ENCODE results near the gene MECR. TPM values are rescaled to one million over a fixed set of nuclear protein-coding genes. Genes with fewer than 3 reads are reported as not detected.

Gene MECR
- total RNA-seq, 2 donors from 2014 or later: 7.6 to 8.0 TPM

- H3K27me3 Mint-ChIP-seq: no peaks in the 10 kb centered on the region
- no peak overlapping the region for H3K27ac Mint-ChIP-seq
- no peaks in the 10 kb centered on the region for H3K4me1 Mint-ChIP-seq
- ATAC-seq (no peak), DNase-seq (no peak)
- H3K36me3 Mint-ChIP-seq (ENCODE audit: low read depth): peaks cover 5% of the 10 kb centered on the region
- no peaks in the 10 kb centered on the region for H3K9me3 ChIP-seq (ENCODE audit: control insufficient read depth, low read length, poor library complexity, severe bottlenecking)
- H3K4me3 Mint-ChIP-seq: no peak overlapping the region
Observed at GRCh38 chr1:29200906-29201594, 29.7 kb downstream of the MECR start.

GRCh38 chr1:29197993-29198392 lies 32.7 kb downstream of the MECR start:
- ATAC-seq (no peak), DNase-seq (no peak)
- no peaks in the 10 kb centered on the region for H3K4me1 Mint-ChIP-seq
- no peaks in the 10 kb centered on the region for H3K27me3 Mint-ChIP-seq
- H3K4me3 Mint-ChIP-seq: no peak overlapping the region
- peaks cover 4% of the 10 kb centered on the region for H3K36me3 Mint-ChIP-seq (ENCODE audit: low read depth)
- H3K9me3 ChIP-seq (ENCODE audit: control insufficient read depth, low read length, poor library complexity, severe bottlenecking): no peaks in the 10 kb centered on the region
- H3K27ac Mint-ChIP-seq: no peak overlapping the region

- peak; percentile 85 for ATAC-seq
- no peak for DNase-seq
- no peaks in the 10 kb centered on the region for H3K9me3 ChIP-seq (ENCODE audit: control insufficient read depth, low read length, poor library complexity, severe bottlenecking)
Observed at GRCh38 chr1:29197590-29197924, 33.2 kb downstream of the MECR start.

GRCh38 chr1:29196863-29197589 lies 33.7 kb downstream of the MECR start:
- no peaks in the 10 kb centered on the region for H3K9me3 ChIP-seq (ENCODE audit: control insufficient read depth, low read length, poor library complexity, severe bottlenecking)
- ATAC-seq: no peak
- no peaks in the 10 kb centered on the region for H3K27me3 Mint-ChIP-seq
- no peaks in the 10 kb centered on the region for H3K4me1 Mint-ChIP-seq
- H3K4me3 Mint-ChIP-seq: no peak overlapping the region
- peaks cover 4% of the 10 kb centered on the region for H3K36me3 Mint-ChIP-seq (ENCODE audit: low read depth)
- no peak for DNase-seq
- no peak overlapping the region for H3K27ac Mint-ChIP-seq

More at GRCh38 chr1:29197590-29197924, 33.2 kb downstream of the MECR start:
- no peak overlapping the region for H3K4me3 Mint-ChIP-seq
- peaks cover 4% of the 10 kb centered on the region for H3K36me3 Mint-ChIP-seq (ENCODE audit: low read depth)
- H3K27ac Mint-ChIP-seq: no peak overlapping the region
- no peaks in the 10 kb centered on the region for H3K4me1 Mint-ChIP-seq
- H3K27me3 Mint-ChIP-seq: no peaks in the 10 kb centered on the region

- Mint-ChIP-seq H3K4me3 (no peak overlapping the region), H3K36me3 (ENCODE audit: low read depth) (peaks cover 2% of the 10 kb centered on the region), H3K27me3 (no peaks in the 10 kb centered on the region), H3K27ac (no peak overlapping the region), H3K4me1 (no peaks in the 10 kb centered on the region)
- no peaks in the 10 kb centered on the region for H3K9me3 ChIP-seq (ENCODE audit: control insufficient read depth, low read length, poor library complexity, severe bottlenecking)
- ATAC-seq (no peak), DNase-seq (no peak)
Observed at GRCh38 chr1:29195881-29196291, 34.8 kb downstream of the MECR start.

- peak overlapping the region; percentile 59 for H3K27ac Mint-ChIP-seq
- no peaks in the 10 kb centered on the region for H3K4me1 Mint-ChIP-seq
- H3K27me3 Mint-ChIP-seq: no peaks in the 10 kb centered on the region
- no peak overlapping the region for H3K4me3 Mint-ChIP-seq
- DNase-seq (no peak), ATAC-seq (no peak)
- H3K9me3 ChIP-seq (ENCODE audit: control insufficient read depth, low read length, poor library complexity, severe bottlenecking): no peaks in the 10 kb centered on the region
- H3K36me3 Mint-ChIP-seq (ENCODE audit: low read depth): peaks cover 2% of the 10 kb centered on the region
Observed at GRCh38 chr1:29193879-29194455, 36.8 kb downstream of the MECR start.

- peaks cover 6% of the 10 kb centered on the region for H3K36me3 Mint-ChIP-seq (ENCODE audit: low read depth)
- no peak for ATAC-seq
- no peaks in the 10 kb centered on the region for H3K9me3 ChIP-seq (ENCODE audit: control insufficient read depth, low read length, poor library complexity, severe bottlenecking)
- H3K27ac Mint-ChIP-seq: no peak overlapping the region
- no peak for DNase-seq
- H3K4me1 Mint-ChIP-seq: peaks cover 2% of the 10 kb centered on the region
- H3K27me3 Mint-ChIP-seq: no peaks in the 10 kb centered on the region
- H3K4me3 Mint-ChIP-seq: no peak overlapping the region
Observed at GRCh38 chr1:29190718-29191117, 40.0 kb downstream of the MECR start.

GRCh38 chr1:29186707-29187106 lies 44.0 kb downstream of the MECR start:
- DNase-seq (no peak), ATAC-seq (no peak)
- Mint-ChIP-seq H3K4me3 (no peak overlapping the region), H3K4me1 (peaks cover 5% of the 10 kb centered on the region), H3K36me3 (ENCODE audit: low read depth) (peaks cover 4% of the 10 kb centered on the region), H3K27me3 (no peaks in the 10 kb centered on the region), H3K27ac (no peak overlapping the region)
- H3K9me3 ChIP-seq (ENCODE audit: control insufficient read depth, low read length, poor library complexity, severe bottlenecking): no peaks in the 10 kb centered on the region

GRCh38 chr1:29186252-29186651 lies 44.5 kb downstream of the MECR start:
- DNase-seq: no peak
- no peak for ATAC-seq
- H3K27me3 Mint-ChIP-seq: no peaks in the 10 kb centered on the region
- peaks cover 4% of the 10 kb centered on the region for H3K36me3 Mint-ChIP-seq (ENCODE audit: low read depth)
- H3K27ac Mint-ChIP-seq: no peak overlapping the region
- H3K4me1 Mint-ChIP-seq: peaks cover 5% of the 10 kb centered on the region
- no peak overlapping the region for H3K4me3 Mint-ChIP-seq
- no peaks in the 10 kb centered on the region for H3K9me3 ChIP-seq (ENCODE audit: control insufficient read depth, low read length, poor library complexity, severe bottlenecking)

- no peak for DNase-seq
- Mint-ChIP-seq H3K4me1 (peaks cover 24% of the 10 kb centered on the region), H3K27ac (no peak overlapping the region), H3K36me3 (ENCODE audit: low read depth) (peaks cover 5% of the 10 kb centered on the region), H3K4me3 (peak overlapping the region; percentile 49), H3K27me3 (no peaks in the 10 kb centered on the region)
- no peaks in the 10 kb centered on the region for H3K9me3 ChIP-seq (ENCODE audit: control insufficient read depth, low read length, poor library complexity, severe bottlenecking)
- ATAC-seq: no peak
Observed at GRCh38 chr1:29183287-29183686, 47.4 kb downstream of the MECR start.

- Mint-ChIP-seq H3K27me3 (no peaks in the 10 kb centered on the region), H3K36me3 (ENCODE audit: low read depth) (peaks cover 5% of the 10 kb centered on the region), H3K4me3 (peak within 1 kb of the TSS; percentile 90), H3K4me1 (peaks cover 34% of the 10 kb centered on the region), H3K27ac (peak within 1 kb of the TSS; percentile 90)
- peak; percentile 99 for DNase-seq
- H3K9me3 ChIP-seq (ENCODE audit: control insufficient read depth, low read length, poor library complexity, severe bottlenecking): no peaks in the 10 kb centered on the region
- peak; percentile 92 for ATAC-seq
Observed at GRCh38 chr1:29181413-29182225, 49.1 kb downstream of the MECR start, which contains the start of gene SRSF4. TSS of gene SRSF4 (minus strand) at chr1:29181900. CDS start at chr1:29181752, 148 bp downstream.

- peaks cover 38% of the 10 kb centered on the region for H3K4me1 Mint-ChIP-seq
- peak in 1 of 3 donors; percentile 13 for DNase-seq
Observed at GRCh38 chr1:29180497-29181412, 50.0 kb downstream of the MECR start.

More at GRCh38 chr1:29180497-29181412, 50.0 kb downstream of the MECR start:
- no peaks in the 10 kb centered on the region for H3K27me3 Mint-ChIP-seq
- no peaks in the 10 kb centered on the region for H3K9me3 ChIP-seq (ENCODE audit: control insufficient read depth, low read length, poor library complexity, severe bottlenecking)
- ATAC-seq: no peak
- H3K36me3 Mint-ChIP-seq (ENCODE audit: low read depth): peaks cover 2% of the 10 kb centered on the region
- peak overlapping the region; percentile 90 for H3K4me3 Mint-ChIP-seq
- H3K27ac Mint-ChIP-seq: peak overlapping the region; percentile 90
